Measurements from ENCODE around the gene C3AR1.

GRCh38 chr12:8108808-8109398, 42.7 kb upstream of the C3AR1 start:
- TF ChIP-seq POLR2AphosphoS5 (IDR thresholded peaks at IDR 0.05; ENCODE audit: borderline replicate concordance, low read depth, low read length) (no peak), EZH2 (IDR thresholded peaks at IDR 0.05) (no peak), FOXP2 (optimal IDR thresholded peaks at IDR 0.05; ENCODE audit: control extremely low read depth, extremely low read length, insufficient read depth) (no peak)

Data from SK-N-MC (cell line).